ENCODE data around the gene TENM4. TPM values are rescaled to one million over a fixed set of nuclear protein-coding genes. Genes with fewer than 3 reads are reported as not detected.

TENM4 gene
- total RNA-seq, 1 donor from 2014 or later = 5.1 TPM

DNA sequence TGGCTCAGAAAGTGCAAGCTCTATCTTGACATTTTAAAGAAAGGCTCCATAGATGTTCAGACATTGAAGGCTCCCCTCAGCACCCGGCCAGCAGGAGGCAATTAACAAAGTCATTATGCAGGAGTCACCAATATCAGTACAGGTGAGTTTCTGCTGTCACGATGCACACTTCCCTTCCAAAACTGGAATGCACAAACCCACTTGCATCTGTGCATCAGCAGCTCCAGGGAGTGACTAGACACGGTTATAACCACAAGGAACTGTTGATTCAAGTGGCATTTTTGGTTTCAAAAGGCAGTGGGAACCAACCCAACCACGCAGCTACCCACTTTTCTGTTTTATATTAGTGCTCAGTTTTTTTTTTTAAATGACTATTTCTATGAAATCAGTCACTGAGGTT is 572.3 kb downstream of the TENM4 start:
- Mint-ChIP-seq H3K4me3 (no peak overlapping the region), H3K27ac (no peak overlapping the region), H3K9me3 (no peaks in the 10 kb centered on the region), H3K4me1 (peaks cover 6% of the 10 kb centered on the region), H3K27me3 (ENCODE audit: insufficient read depth, low read depth) (peaks cover 2% of the 10 kb centered on the region), H3K36me3 (peaks cover 22% of the 10 kb centered on the region)
- H3K9me3 ChIP-seq (ENCODE audit: low read depth) = no peaks in the 10 kb centered on the region
- no peaks in the 10 kb centered on the region for H3F3A ChIP-seq (ENCODE audit: low read depth)
- H3K9ac ChIP-seq = no peak overlapping the region
- peaks cover 9% of the 10 kb centered on the region for H3K4me1 ChIP-seq
- H4K20me1 ChIP-seq (ENCODE audit: low read depth) = no peaks in the 10 kb centered on the region
- TF ChIP-seq, protein P1, sequence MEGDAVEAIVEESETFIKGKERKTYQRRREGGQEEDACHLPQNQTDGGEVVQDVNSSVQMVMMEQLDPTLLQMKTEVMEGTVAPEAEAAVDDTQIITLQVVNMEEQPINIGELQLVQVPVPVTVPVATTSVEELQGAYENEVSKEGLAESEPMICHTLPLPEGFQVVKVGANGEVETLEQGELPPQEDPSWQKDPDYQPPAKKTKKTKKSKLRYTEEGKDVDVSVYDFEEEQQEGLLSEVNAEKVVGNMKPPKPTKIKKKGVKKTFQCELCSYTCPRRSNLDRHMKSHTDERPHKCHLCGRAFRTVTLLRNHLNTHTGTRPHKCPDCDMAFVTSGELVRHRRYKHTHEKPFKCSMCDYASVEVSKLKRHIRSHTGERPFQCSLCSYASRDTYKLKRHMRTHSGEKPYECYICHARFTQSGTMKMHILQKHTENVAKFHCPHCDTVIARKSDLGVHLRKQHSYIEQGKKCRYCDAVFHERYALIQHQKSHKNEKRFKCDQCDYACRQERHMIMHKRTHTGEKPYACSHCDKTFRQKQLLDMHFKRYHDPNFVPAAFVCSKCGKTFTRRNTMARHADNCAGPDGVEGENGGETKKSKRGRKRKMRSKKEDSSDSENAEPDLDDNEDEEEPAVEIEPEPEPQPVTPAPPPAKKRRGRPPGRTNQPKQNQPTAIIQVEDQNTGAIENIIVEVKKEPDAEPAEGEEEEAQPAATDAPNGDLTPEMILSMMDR (IDR thresholded peaks at IDR 0.05) = no peak
- TF ChIP-seq EZH2 (IDR thresholded peaks at IDR 0.05) (no peak), EZH2phosphoT487 (IDR thresholded peaks at IDR 0.05) (no peak)
- no peak overlapping the region for H3K4me2 ChIP-seq
- no peaks in the 10 kb centered on the region for H3K27me3 ChIP-seq
- no peaks in the 10 kb centered on the region for H3K36me3 ChIP-seq
- H3K4me3 ChIP-seq = no peak overlapping the region
- no peak overlapping the region for H2AFZ ChIP-seq (replicated peaks)
- no peak for DNase-seq (ENCODE audit: low spot score)
- no peak overlapping the region for H3K27ac ChIP-seq
- H3K79me2 ChIP-seq (ENCODE audit: low read depth) = no peaks in the 10 kb centered on the region

DNA sequence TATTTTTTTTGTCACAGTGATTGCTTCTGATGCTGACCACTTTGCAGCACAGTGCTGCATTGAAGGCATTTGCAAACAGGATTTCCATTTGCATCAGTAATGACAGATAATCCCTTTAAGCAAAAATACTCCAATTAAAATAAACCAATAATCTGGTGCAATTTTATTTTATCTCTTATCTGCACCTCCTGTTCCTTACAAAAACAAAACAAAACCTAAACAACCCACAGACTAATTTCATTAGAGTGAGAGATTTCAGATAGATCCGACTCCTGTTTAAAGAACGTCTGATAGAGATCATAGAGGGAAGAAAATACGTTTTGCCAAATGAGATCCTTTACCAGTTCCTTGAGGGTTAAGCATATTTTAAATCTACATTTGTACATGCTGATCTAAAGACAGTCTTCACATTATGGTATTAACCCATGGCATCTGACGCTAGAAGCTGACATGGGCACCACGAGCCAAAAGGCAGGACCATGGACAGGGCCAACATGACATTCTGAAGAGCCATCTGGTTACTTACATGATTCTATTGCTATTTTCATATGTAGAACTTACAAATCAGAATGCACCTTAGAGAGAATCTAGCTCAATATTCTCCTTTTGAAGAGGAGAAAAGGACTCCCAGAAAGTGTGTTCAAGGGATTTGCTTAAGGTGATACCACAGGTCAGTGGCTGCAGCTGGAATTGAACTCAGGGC is 580.0 kb downstream of the TENM4 start:
- H3K4me1 Mint-ChIP-seq = peaks cover 6% of the 10 kb centered on the region

DNA sequence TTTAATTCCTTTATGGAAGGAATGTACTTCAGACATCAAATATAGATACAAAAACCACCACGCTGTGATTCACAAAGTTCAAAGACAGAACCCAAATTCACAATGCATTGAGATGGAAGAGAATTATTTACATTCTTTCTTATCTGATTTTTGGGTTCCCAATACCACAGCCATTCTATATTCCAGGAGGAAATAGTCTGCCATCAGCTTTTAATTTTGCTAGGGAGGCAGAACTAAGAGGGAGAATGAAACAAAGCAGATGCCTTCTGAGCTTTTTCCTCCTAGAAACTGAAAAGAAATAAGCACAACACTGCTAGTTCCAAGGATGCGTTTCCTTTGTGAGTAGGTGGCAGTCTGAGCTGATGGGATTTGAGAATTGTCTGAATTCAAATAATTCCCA is 583.1 kb downstream of the TENM4 start:
- H3K36me3 Mint-ChIP-seq = peaks cover 20% of the 10 kb centered on the region
- TF ChIP-seq EZH2phosphoT487 (IDR thresholded peaks at IDR 0.05) = no peak
- no peak for TF ChIP-seq EZH2 (IDR thresholded peaks at IDR 0.05)
- TF ChIP-seq, protein P1 (IDR thresholded peaks at IDR 0.05) = no peak
- H3K27me3 Mint-ChIP-seq (ENCODE audit: insufficient read depth, low read depth) = no peaks in the 10 kb centered on the region
- no peaks in the 10 kb centered on the region for H3K4me1 ChIP-seq
- no peaks in the 10 kb centered on the region for H3K36me3 ChIP-seq
- H3K27ac ChIP-seq = no peak overlapping the region
- H3F3A ChIP-seq (ENCODE audit: low read depth) = no peaks in the 10 kb centered on the region
- no peak overlapping the region for H2AFZ ChIP-seq (replicated peaks)
- no peak overlapping the region for H3K4me3 Mint-ChIP-seq
- no peak overlapping the region for H3K9ac ChIP-seq
- H3K9me3 Mint-ChIP-seq = no peaks in the 10 kb centered on the region
- H3K27ac Mint-ChIP-seq = no peak overlapping the region
- H3K9me3 ChIP-seq (ENCODE audit: low read depth) = no peaks in the 10 kb centered on the region
- no peak overlapping the region for H3K4me2 ChIP-seq
- no peaks in the 10 kb centered on the region for H3K79me2 ChIP-seq (ENCODE audit: low read depth)
- H3K4me1 Mint-ChIP-seq = peaks cover 6% of the 10 kb centered on the region
- no peaks in the 10 kb centered on the region for H3K27me3 ChIP-seq
- H4K20me1 ChIP-seq (ENCODE audit: low read depth) = peaks cover 18% of the 10 kb centered on the region
- H3K4me3 ChIP-seq = no peak overlapping the region
- DNase-seq (ENCODE audit: low spot score) = no peak

More for the DNA sequence above, 580.0 kb downstream of the TENM4 start:
- DNase-seq (ENCODE audit: low spot score) = peak; percentile 65
- Mint-ChIP-seq H3K27ac (no peak overlapping the region), H3K27me3 (ENCODE audit: insufficient read depth, low read depth) (peaks cover 2% of the 10 kb centered on the region), H3K36me3 (peaks cover 18% of the 10 kb centered on the region), H3K4me3 (no peak overlapping the region), H3K9me3 (no peaks in the 10 kb centered on the region)
- peaks cover 18% of the 10 kb centered on the region for H4K20me1 ChIP-seq (ENCODE audit: low read depth)
- no peaks in the 10 kb centered on the region for H3F3A ChIP-seq (ENCODE audit: low read depth)
- H3K4me2 ChIP-seq = no peak overlapping the region
- H3K27ac ChIP-seq = no peak overlapping the region
- H3K9ac ChIP-seq = no peak overlapping the region
- H3K79me2 ChIP-seq (ENCODE audit: low read depth) = no peaks in the 10 kb centered on the region
- H3K36me3 ChIP-seq = no peaks in the 10 kb centered on the region
- no peak overlapping the region for H2AFZ ChIP-seq (replicated peaks)
- H3K4me1 ChIP-seq = no peaks in the 10 kb centered on the region
- TF ChIP-seq, protein P1 (IDR thresholded peaks at IDR 0.05) = no peak
- TF ChIP-seq EZH2 (IDR thresholded peaks at IDR 0.05) = no peak
- TF ChIP-seq EZH2phosphoT487 (IDR thresholded peaks at IDR 0.05) = no peak
- H3K4me3 ChIP-seq = no peak overlapping the region
- H3K9me3 ChIP-seq (ENCODE audit: low read depth) = no peaks in the 10 kb centered on the region
- H3K27me3 ChIP-seq = no peaks in the 10 kb centered on the region

Data from neural progenitor cell (in vitro differentiated cells).